ENCODE data around the gene NAT16.
A peak's percentile ranks its signal among the peaks of the same experiment; 100 is the strongest.
"Not testable (repeated sequence)": the region's sequence is repeated elsewhere in the genome, so short reads cannot be mapped to it uniquely, and the experiment has no call there.

NAT16 gene

GRCh38 chr7:101156866-101157589 is 23.1 kb downstream of the NAT16 start:
- DNase-seq, result no peak

DNA sequence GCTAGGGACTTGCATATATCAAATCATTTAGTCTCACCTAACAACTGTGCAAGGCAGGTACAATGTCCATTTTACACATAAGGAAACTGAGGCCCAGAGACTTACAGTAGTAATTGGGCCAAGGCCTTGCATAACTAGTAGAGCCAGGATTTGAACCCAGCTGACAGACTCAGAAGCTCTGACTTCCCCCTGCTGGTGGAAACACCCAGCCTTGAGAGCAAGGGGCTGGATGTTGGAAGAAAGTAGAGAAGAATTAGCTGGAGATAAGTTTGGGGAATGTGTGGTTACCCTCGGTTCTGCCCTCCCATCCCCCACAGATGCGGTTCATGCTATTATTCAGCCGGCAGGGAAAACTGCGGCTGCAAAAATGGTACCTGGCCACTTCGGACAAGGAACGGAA is 23.8 kb downstream of the NAT16 start:
- no peak for DNase-seq

- no peak for DNase-seq
Measured at GRCh38 chr7:101155303-101155702, 24.8 kb downstream of the NAT16 start.

DNA sequence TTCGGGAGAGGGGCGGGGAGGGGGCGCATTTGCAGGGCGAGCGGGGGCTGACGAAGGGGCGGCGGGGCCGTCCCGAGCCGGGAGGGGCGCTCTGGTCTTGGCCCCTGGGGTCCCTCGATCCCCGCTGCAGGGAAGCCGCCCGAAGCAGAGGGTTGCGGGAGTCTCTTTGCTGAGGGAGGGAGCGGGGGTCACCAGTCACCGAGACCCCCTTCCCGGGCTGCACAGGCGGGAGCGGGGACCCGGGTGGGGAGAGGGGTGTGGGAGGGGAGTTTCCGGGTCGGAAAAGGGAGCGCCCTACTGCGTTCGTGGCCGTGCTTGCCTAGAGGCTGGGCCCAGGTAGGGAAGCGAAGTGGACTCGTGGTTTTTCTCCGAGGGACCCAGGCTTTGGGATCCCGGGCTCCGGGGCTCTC is 25.4 kb downstream of the NAT16 start:
- DNase-seq, result no peak

- DNase-seq, result peak; percentile 92
Measured at GRCh38 chr7:101153969-101154692, 26.0 kb downstream of the NAT16 start, which contains the start of gene AP1S1. TSS of gene AP1S1 (plus strand) at chr7:101154476. CDS start at chr7:101154515, 39 bp downstream.

DNA sequence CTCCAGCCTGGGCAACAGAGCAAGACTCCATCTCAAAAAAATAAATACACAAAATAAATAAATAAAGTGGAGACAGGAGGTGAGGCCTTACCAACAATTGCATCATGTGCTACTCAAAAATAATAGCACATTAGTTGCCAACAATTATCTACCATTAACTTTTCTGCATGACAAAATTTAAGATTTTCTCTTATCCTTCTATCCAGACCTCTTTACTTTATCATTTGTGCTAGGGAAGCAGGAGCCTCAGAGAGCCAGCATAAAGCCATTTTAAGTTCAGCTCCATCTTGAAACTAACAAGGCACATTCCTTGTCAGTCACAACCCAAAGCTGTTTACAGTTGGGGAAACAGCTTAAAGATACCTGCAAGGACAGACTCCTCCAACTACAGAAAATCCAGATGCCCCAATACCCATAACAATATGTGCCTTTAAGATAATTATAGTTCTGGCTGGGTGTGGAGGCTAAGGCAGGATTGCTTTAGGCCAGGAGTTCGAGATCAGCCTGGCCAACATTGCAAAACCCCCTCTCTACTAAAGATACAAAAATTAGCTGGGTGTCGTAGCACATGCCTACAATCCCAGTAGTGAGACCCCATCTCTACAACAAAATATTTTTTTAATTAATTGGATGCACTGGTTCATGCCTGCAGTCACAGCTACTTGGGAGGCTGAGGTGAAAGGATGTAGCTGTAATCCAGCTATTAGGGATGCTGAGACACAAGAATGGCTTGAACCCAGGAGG is 28.0 kb downstream of the NAT16 start:
- DNase-seq, result no peak

DNA sequence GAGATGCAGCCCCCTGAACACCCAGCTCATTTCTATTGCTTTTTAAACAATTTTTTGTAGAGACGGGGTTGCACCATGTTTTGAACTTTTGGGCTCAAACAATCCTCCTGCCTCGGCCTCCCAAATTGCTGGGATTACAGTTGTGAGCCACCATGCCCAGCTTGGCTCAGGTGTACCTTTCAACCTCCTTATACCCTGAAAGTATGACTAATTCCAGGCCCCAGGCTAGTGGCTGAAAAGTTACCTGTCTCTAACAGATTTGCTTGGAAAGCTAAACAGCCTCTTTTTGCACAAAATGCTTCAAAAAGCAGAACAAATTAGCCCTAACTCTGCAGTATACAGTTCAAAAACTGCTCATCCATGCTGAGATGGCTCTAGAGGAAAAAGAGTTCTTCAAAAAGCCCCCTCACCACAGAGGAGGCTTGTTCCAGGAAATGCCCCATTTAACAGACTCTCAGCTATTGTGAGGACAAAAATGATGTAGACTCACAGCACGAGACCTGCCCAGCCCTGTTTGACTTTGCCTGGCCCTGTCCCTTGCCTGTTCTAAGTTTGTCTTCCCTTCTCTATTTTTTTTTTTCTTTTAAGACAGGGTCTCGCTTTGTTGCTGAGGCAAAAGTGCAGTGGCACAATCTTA is 39.2 kb downstream of the NAT16 start:
- no peak for DNase-seq

GRCh38 chr7:101140339-101140699 is 39.8 kb downstream of the NAT16 start:
- no peak for DNase-seq

- DNase-seq, result no peak
Measured at GRCh38 chr7:101138213-101138870, 41.8 kb downstream of the NAT16 start.

GRCh38 chr7:101137651-101138212 is 42.4 kb downstream of the NAT16 start:
- no peak for DNase-seq

GRCh38 chr7:101134399-101134980 is 45.6 kb downstream of the NAT16 start:
- DNase-seq, result no peak

DNA sequence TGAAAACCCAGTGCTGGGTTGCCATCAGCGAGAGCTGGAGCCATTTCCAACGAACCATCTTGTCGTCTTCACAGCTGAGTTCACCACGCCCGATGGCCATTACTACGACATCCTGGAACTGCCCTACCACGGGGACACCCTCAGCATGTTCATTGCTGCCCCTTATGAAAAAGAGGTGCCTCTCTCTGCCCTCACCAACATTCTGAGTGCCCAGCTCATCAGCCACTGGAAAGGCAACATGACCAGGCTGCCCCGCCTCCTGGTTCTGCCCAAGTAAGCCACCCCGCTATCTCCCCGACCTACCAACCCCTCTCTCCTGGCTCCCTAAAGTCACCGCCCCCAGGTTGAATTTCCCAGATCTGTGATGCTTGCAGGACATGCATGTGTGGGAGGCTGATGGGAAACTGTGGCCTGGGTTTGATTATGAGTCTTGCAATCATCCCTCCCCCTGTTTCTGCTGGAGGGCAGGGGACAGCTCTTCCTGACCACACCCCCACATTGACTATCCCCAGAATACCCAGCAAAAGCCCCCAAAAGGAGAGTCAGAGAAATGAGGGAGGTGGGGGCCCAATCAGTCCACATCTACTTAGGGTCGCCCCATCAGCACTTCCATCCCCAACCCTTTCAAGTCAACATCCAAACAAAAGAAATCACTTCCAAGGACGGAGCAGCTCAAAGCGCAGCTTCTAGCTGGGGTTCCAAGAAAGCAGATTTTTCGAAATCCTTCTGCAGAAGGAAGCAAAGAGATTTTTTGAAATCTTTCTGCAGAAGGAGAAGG is 46.3 kb downstream of the NAT16 start:
- DNase-seq, result no peak

GRCh38 chr7:101132626-101133600 is 47.2 kb downstream of the NAT16 start:
- DNase-seq, result not testable (repeated sequence)

- DNase-seq, result no peak
Measured at GRCh38 chr7:101129603-101130117, 50.4 kb downstream of the NAT16 start.

- no peak for DNase-seq
Measured at GRCh38 chr7:101128040-101128834, 51.9 kb downstream of the NAT16 start.

DNA sequence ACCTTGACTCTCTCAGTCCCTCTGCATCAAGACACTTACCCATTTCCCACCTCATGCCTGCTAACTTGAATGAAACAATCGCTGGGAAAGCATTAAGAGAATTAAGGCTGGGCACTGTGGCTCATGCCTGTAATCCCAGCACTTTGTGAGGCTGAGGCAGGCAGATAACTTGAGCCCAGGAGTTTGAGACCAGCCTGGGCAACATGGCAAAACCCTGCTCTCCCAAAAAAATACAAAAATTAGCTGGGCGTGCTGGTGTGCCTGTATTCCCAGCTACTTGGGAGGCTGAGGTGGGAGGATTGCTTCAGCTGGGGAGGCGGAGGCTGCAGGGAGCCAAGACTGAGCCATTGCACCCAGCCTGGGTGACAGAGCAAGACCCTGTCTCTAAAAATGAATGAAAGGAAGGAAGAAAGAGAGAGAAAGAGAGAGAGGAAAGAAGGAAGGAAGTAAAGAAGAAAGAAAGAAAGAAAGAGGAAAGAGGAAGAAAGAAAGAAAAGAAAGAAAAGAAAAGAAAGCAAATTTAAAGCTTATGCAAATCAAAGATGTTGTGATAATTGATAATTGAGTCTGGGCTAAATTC is 52.5 kb downstream of the NAT16 start:
- DNase-seq, result no peak

GRCh38 chr7:101126651-101127459 is 53.2 kb downstream of the NAT16 start, which contains the start of gene SERPINE1:
TSS of gene SERPINE1 (plus strand) at chr7:101127104. CDS start at chr7:101128394, 1,290 bp downstream.
- DNase-seq, result no peak

Data from NCI-H526 treated with DMSO at 0.1 percent for 48 hours (cell line).